GM21717 (cell line): ENCODE results near the gene GRM5.
A peak's percentile ranks its signal among the peaks of the same experiment; 100 is the strongest.
"Not testable (repeated sequence)": the region's sequence is repeated elsewhere in the genome, so short reads cannot be mapped to it uniquely, and the experiment has no call there.

Experiments
- ATAC-seq: cut with Tn5 transposase; IDR thresholded peaks from one replicate; pipeline ENCODE4 v1.9.1; 2021; ENCODE audit warnings: mild to moderate bottlenecking, moderate library complexity; ENCODE audit not compliant: unreplicated experiment

The GRM5 gene

DNA sequence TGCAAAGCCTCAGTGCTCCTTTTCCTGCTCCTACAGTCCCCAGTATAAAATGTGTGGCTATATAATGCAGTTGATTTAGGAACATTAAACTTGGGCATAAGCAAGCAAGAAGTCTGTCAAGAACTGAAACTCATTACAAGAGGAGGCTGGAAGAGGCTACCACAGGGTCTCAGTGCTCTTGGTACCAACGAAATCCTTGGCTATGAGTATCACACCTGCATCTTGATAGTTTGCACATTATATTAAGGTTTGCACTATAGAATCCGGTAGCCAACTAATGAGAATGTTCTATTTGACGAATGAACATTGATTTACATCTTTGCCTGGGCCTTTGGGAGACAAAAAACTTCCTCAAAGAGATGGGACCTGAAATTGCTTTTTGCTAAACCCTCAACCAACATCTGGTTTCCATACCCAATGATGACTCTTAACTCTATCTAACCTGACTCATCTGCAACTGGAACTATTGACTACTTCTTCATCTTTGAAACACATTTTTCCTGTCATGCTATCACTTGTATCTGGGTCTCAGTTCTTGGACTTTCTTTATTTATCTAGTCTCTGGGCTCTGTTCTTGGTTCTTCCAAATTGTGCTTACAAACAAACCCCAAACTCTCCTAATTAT lies 521.0 kb downstream of the GRM5 start:
- no peak for ATAC-seq

DNA sequence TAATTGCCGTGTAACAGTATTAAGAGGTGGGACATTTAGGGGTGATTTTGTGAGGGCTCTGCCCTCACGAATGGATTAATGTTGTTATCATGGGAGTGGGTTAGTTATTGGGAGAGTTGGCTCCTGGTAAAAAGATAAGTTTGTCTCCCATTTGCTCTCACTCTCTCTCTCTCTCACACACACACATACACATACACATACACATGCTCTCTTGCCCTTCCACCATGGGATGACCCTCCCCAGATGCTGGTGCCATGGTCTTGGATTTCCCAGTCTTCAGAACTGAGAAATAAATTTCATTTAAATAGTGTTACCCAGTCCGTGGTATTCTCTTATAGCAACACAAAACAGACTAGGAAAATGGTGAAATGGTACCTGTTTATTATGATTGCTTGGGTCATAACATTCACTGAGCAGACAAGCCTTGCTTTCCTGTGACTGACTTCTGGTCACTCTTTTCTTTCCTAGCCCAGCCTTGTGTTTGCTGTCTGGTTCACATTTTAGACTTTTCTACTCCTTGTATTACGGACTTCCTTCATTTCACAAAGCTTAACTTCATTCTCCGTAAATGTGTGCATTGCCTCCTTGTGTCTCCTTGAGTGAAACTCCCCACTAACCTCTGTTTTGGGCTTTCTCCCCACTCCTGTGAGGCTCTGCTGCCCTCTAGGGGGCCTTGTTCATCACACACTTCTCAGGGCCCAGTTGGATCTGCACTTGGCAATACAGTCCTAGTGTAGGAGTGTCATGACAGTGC lies 521.7 kb downstream of the GRM5 start:
- peak; percentile 99 for ATAC-seq

DNA sequence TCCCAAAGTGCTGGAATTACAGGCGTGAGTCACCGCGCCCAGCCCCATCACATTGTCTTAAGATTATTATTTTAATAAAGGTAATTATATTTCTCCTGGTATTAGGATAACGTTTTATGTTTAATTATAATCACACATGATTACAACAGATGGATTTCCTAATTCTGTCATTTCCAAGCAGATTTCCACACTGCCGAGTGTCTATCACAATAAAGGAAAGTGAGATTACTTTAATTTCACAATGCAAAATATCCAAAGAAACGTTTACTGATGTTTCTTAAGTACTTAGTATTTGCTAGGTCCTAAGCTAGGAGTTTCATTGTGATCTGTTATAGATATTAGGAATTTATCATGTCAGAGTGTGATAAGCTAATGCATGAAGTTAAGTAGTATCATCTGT lies 524.8 kb downstream of the GRM5 start:
- ATAC-seq, result no peak

DNA sequence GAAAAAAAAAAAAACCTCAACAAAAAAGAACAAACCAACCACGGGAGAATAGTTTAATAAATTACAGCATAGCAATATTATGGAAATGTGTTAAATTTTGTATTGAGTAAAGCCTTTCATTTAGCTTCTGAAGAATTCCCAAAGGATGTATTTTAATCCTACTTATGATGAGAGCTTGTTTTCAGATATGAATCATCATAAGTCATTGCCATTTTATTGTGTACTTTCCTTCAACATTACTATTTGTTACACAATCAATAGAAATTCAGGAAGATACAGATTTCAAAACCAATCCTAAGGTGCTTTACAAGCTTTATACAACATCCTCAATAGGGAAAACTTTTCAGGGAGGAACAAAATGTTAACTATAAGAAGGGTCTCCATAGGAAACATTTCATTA lies 527.7 kb downstream of the GRM5 start:
- ATAC-seq, result no peak

DNA sequence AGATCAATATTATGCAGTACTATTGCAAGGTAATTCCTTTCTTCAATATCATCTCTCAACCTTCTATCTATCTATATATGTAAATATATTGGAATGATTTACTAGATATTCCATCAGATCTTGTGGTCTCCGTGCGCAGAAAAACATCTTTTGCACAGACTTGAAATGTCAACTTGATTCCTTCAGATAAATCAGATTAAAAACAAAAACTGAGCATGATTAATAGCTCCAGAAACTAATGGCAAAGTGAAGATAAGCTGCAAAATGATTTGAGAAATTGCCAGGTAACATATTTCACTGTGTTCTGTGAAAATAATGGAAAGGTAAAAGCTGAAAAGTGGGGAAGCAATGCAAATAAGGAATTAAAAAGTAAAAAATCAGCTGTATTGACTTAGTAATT lies 528.2 kb downstream of the GRM5 start:
- ATAC-seq, result no peak

DNA sequence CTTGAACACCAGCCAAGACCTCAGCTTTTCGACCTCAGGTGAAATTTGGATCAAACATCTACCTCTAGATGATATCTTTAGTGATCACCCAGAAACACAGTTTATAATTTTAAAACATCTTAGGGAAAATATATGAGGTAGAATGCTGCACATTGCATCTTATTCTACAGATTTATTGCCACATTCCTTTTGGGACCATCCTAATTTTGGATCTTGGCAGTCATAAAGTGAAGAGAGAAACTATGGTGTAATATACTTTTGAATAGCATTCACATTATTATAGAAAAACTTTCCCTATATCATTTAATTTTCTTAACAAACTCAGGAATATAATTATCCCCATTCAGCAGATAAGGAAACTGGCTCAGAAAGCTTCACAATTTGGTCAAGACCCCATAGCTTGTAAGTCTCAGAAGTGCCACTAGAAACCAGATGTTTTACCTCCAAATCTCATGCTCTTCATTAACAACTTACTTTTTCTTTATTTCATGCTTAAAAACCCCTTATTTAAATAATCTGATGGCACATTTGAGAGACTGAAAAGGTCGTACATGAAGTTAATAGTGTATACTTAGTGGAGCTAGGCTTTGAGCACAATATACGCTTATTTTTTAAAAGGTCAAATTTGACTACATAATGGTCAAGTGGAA lies 529.0 kb downstream of the GRM5 start:
- no peak for ATAC-seq

DNA sequence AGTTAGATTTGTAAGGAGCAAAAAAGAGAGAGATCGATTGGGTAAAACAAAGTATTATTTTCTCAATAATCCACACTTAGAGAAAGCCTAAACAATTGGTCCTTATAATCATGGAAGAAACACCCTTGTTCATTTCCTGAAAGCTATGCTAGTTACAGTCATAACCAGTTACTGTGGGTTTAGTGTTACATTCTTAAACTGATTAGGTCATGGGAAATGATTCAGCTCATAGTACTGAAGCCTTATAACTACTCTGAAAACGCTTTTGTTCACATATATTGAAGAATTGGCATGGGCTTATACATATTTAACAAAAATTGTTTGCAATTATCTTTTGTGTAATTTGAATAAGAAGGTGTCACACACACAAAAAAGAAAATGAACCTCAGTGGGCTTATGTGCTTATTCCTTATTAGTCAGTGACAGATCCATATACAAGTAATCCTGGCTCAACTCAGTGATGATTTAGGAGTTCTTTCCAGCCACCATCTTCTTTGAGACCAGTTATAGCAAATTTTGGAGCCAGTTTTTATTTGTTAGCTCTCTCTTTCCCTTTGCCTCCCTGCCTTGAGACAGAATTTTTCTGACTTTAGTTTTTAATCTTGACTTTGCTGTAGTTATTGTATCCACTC lies 529.8 kb downstream of the GRM5 start:
- ATAC-seq, result peak; percentile 82

- no peak for ATAC-seq
These were observed 530.5 kb downstream of the GRM5 start for GRCh38 chr11:88535266-88535665.

GRCh38 chr11:88534706-88535105 lies 531.1 kb downstream of the GRM5 start:
- not testable (repeated sequence) for ATAC-seq

DNA sequence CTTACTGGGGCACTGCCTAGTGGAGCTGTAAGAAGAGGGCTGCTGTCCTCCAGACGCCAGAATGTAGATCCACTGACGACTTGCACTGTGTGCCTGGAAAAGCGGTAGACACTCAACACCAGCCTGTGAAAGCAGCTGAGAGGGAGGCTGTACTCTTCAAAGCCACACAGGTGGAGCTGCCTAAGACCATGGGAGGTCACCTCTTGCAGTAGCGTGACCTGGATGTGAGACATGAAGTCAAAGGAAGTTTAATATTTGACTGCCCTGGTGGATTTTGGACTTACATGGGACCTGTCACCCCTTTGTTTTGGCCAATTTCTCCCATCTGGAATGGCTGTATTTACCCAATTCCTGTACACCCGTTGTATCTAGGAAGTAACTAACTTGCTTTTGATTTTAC lies 531.6 kb downstream of the GRM5 start:
- no peak for ATAC-seq

DNA sequence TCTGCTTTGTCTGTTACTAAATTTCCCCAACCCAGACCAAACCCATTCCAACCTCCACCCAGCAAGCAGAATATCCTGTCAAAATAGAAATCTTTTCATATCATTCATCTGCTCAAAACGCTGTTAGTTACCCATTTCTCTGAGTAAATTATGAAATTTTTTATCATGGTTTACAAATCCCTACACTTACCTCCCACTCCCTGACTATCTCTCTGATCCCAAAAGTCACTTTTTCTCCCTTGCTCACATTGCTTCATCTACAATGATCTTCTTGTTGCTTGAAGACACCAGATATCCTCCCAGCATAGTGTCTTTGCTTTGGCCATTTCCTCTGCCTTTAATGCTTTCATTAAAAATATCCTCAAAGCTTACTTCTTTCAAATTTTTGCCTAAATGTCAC lies 532.8 kb downstream of the GRM5 start:
- no peak for ATAC-seq

DNA sequence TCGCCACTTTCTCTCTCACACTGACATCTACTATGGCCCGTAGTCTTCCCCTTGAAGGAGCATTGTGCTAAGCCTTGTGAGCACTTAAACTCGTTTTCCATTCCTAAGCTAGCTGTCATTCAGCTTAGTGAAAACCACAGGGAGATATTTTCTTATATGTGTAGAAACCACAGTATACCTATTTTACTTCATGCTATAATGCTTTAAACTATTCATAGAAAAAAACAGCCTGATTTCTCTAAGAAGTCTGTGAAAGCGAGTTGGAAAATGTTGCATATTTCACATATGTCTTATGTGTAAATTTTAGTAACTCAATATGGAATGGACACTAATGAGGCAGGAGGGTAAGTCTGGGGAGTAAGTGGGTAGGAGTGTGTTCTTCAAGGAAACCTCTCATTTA lies 534.0 kb downstream of the GRM5 start:
- no peak for ATAC-seq

DNA sequence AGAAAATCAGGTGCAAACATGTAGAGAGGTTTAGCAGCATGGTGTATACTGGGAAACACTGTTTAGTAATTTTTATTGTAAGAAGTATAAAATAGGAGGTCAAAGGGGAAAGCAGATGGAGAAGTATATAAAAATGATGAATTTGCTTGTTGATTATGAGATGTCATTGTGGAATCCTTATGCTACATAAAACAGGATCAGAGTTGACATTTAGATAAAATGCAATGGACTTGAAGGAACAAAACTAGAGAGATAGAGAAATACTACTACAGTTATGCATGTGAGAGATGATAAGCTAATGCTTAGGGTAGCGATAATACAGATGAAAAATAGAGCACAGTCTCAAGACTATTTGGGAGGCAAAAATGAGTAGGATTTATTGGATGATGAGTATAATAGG lies 536.4 kb downstream of the GRM5 start:
- ATAC-seq, result no peak

DNA sequence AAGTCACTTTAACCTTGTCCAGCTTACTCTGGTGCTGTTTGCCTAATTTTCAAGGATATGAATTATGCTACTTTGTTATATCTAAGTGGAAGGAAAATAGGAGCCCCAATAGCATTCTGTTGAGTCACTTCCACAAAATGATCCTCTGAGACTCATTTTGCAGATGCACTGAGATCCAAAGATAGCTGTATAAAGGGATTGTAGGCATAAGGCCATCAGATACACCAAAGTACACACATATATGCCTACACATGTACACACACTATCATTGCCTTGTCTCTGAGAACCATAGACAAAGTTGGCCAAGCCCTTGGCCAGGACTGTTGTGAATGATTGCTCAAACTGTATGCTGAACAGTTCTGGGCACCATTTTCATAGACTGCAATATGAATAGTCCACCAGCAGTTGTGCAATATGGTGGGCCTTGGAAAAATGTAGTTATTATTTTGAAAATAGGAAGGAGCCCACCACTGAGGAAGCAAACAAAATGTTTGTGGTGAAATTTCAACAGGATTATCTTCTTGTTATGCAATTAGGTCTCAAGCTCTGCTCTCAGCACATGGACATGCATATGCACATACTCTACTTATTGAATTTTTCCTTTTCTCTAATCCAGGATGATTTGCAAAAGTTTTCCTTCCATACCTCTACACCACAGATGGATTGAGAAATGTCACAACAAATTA lies 542.3 kb downstream of the GRM5 start:
- no peak for ATAC-seq

GRCh38 chr11:88522624-88523385 lies 543.0 kb downstream of the GRM5 start:
- no peak for ATAC-seq

- ATAC-seq, result no peak
These were observed 544.0 kb downstream of the GRM5 start for GRCh38 chr11:88521799-88522201.

- no peak for ATAC-seq
These were observed 544.4 kb downstream of the GRM5 start for GRCh38 chr11:88521399-88521798.

DNA sequence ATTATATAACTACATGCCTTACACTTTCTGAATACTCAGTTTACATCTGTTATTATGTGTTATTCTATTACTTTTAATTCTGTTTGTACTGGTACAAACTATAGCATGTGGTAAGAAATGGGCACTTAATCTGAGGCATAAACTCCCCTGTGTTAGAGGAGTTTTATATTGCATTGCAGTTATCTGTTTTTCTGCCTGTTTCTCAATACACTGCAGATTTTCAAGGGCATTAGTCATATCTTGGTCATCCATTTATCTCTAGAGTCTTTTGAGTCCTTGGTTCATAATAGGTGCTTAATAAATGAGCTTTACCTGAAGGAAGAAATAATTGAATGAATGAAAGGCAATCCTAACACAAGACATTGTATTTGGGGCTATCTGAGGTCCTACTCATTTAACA lies 545.4 kb downstream of the GRM5 start:
- ATAC-seq, result no peak

GRCh38 chr11:88515002-88515401 lies 550.8 kb downstream of the GRM5 start:
- ATAC-seq, result no peak

- no peak for ATAC-seq
These were observed 554.8 kb downstream of the GRM5 start for GRCh38 chr11:88511006-88511405.
